ENCODE results near the gene LRRC59.
"Not testable (repeated sequence)": the region's sequence is repeated elsewhere in the genome, so short reads cannot be mapped to it uniquely, and the experiment has no call there.

LRRC59 gene

GRCh38 chr17:50345432-50346312 lies 51.7 kb downstream of the LRRC59 start, which contains the start of gene XYLT2:
TSS of gene XYLT2 (plus strand) at chr17:50346126. CDS start at chr17:50346141, 15 bp downstream.
- DNase-seq: peak; percentile 69 to 96 (median 80)

GRCh38 chr17:50344731-50345365 lies 52.5 kb downstream of the LRRC59 start:
- DNase-seq: no peak

GRCh38 chr17:50339381-50339780 lies 57.9 kb downstream of the LRRC59 start:
- DNase-seq: no peak

- DNase-seq: no peak
Measured at GRCh38 chr17:50338645-50339044, 58.7 kb downstream of the LRRC59 start.

- DNase-seq: no peak
Measured at GRCh38 chr17:50337956-50338355, 59.4 kb downstream of the LRRC59 start.

- DNase-seq: not testable (repeated sequence)
Measured at GRCh38 chr17:50333291-50334057, 63.8 kb downstream of the LRRC59 start.

GRCh38 chr17:50332196-50332595 lies 65.1 kb downstream of the LRRC59 start:
- DNase-seq: no peak

Measured in activated naive CD4-positive, alpha-beta T cell (primary cell).